HepG2 (cell line): ENCODE results near the gene COASY. TPM values are rescaled to one million over a fixed set of nuclear protein-coding genes. Genes with fewer than 3 reads are reported as not detected.

Experiments used
- ESRRA ChIP-seq: sonication (generic); formaldehyde crosslinking; IDR thresholded peaks from 2 replicates; pipeline ENCODE4 v1.5.1; 2020; ENCODE audit warnings: mild to moderate bottlenecking, low read depth, missing genetic modification reagents
- FOXM1 ChIP-seq: sonication (generic); formaldehyde crosslinking; IDR thresholded peaks from 2 replicates; pipeline ENCODE4 v1.5.0; 2020; ENCODE audit warnings: missing genetic modification reagents
- IKZF4 ChIP-seq: sonication (generic); formaldehyde crosslinking; IDR thresholded peaks from 2 replicates; pipeline ENCODE4 v1.5.1; 2020; ENCODE audit warnings: borderline replicate concordance, mild to moderate bottlenecking, low read depth, missing genetic modification reagents; ENCODE audit errors: not compliant biosample characterization
- KLF6 ChIP-seq: IDR thresholded peaks from 2 replicates; pipeline ENCODE4 v1.8.0; 2016; ENCODE audit warnings: missing biosample characterization, missing genetic modification reagents
- SP4 ChIP-seq: sonication (generic); formaldehyde crosslinking; IDR thresholded peaks from 2 replicates; pipeline ENCODE4 v1.8.1; 2023; ENCODE audit warnings: mild to moderate bottlenecking, missing genetic modification reagents
- ZNF44 ChIP-seq: sonication (generic); formaldehyde crosslinking; IDR thresholded peaks from 2 replicates; pipeline ENCODE4 v1.5.1; 2020; ENCODE audit warnings: mild to moderate bottlenecking, missing genetic modification reagents
- ZNF772 ChIP-seq: sonication (generic); formaldehyde crosslinking; IDR thresholded peaks from 2 replicates; pipeline ENCODE4 v1.5.0; 2020; ENCODE audit warnings: mild to moderate bottlenecking, missing genetic modification reagents
- ZNF776 ChIP-seq: sonication (generic); formaldehyde crosslinking; IDR thresholded peaks from 2 replicates; pipeline ENCODE4 v1.4.0; 2020; ENCODE audit warnings: mild to moderate bottlenecking, missing genetic modification reagents
- ZZZ3 ChIP-seq: sonication (generic); formaldehyde crosslinking; IDR thresholded peaks from 2 replicates; pipeline ENCODE4 v1.4.0; 2020; ENCODE audit warnings: missing genetic modification reagents, mild to moderate bottlenecking, borderline replicate concordance
- polyA plus RNA-seq, 8 experiments: library from polyadenylated mRNA; depleted of rRNA in 3 of 8; stranded (reverse) in 7 of 8; unstranded in 1 of 8; fragments of >200 nt; fragmentation: Illumina TruSeq in 4 of 8; extraction: Trizol in 4 of 8; gene quantifications; 2 replicates each; pipeline versions ENCODE4 v1.2.1 to v1.2.3, GENCODE V29; 2011 to 2016; ENCODE audit warnings: low read depth in 4 of 8, missing spikeins in 1 of 8, mixed read lengths in 1 of 8; ENCODE audit not compliant: insufficient read depth in 1 of 8
- total RNA-seq, 5 experiments: library from RNA; depleted of rRNA; stranded (reverse); fragments of >200 nt; fragmentation: Illumina TruSeq; extraction: Trizol; gene quantifications; 2 replicates each; pipeline ENCODE4 v1.2.3, GENCODE V29; 2016; ENCODE audit warnings: low read depth in 1 of 5
- TF ChIP-seq, protein P1 (sequence below): sonication (generic); formaldehyde crosslinking; IDR thresholded peaks from 2 replicates; pipeline ENCODE4 v1.9.0; 2021; ENCODE audit warnings: missing genetic modification reagents, mild to moderate bottlenecking, borderline replicate concordance
- TF ChIP-seq, protein P2 (sequence below): sonication (generic); formaldehyde crosslinking; IDR thresholded peaks from 2 replicates; pipeline ENCODE4 v1.4.0; 2020; ENCODE audit warnings: missing genetic modification reagents
- TF ChIP-seq, protein P3 (sequence below): IDR thresholded peaks from 2 replicates; pipeline ENCODE4 v1.6.1; 2016; ENCODE audit warnings: mild to moderate bottlenecking, missing biosample characterization, missing genetic modification reagents
- TF ChIP-seq, protein P4 (sequence below): sonication (generic); formaldehyde crosslinking; IDR thresholded peaks from 2 replicates; pipeline ENCODE4 v1.5.0; 2020; ENCODE audit warnings: mild to moderate bottlenecking, missing genetic modification reagents, borderline replicate concordance
- TF ChIP-seq, protein P5 (sequence below): sonication (generic); formaldehyde crosslinking; IDR thresholded peaks from 2 replicates; pipeline ENCODE4 v1.8.0; 2022; ENCODE audit warnings: mild to moderate bottlenecking, missing genetic modification reagents; ENCODE audit not compliant: insufficient replicate concordance

COASY gene
- total and polyA plus RNA-seq, 2 of the 13 experiments (the other 11 are each of a cell fraction or from before 2014, with no cell fraction given) = 90.7 to 125 TPM

DNA sequence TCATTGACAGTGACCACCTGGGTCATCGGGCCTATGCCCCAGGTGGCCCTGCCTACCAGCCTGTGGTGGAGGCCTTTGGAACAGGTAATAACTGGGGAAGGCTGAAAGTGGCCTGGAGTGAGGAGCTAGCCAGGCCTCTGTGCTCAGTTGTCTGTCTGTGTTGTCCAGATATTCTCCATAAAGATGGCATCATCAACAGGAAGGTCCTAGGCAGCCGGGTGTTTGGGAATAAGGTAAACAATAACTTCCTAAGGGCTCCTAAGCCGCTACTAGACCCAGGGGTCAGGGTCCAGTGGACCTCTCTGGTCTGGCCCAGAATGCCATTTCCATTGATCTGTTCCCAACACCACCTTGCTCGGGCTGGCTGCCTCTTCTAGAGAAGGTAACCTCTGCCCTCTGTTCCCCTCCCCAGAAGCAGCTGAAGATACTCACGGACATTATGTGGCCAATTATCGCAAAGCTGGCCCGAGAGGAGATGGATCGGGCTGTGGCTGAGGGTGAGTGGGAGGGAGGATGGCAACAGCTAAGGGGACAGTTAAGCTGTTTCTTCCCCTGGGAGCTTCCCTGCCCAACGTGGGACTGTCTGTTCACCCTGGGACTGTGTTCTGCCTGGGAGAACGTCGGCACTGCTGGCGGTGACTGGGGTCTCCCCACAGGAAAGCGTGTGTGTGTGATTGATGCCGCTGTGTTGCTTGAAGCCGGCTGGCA is 3.0 kb downstream of the COASY start (continued):
- TF ChIP-seq, protein P1, sequence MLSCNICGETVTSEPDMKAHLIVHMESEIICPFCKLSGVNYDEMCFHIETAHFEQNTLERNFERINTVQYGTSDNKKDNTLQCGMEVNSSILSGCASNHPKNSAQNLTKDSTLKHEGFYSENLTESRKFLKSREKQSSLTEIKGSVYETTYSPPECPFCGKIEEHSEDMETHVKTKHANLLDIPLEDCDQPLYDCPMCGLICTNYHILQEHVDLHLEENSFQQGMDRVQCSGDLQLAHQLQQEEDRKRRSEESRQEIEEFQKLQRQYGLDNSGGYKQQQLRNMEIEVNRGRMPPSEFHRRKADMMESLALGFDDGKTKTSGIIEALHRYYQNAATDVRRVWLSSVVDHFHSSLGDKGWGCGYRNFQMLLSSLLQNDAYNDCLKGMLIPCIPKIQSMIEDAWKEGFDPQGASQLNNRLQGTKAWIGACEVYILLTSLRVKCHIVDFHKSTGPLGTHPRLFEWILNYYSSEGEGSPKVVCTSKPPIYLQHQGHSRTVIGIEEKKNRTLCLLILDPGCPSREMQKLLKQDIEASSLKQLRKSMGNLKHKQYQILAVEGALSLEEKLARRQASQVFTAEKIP (CRISPR knock-in tag) = no peak
- TF ChIP-seq SP4 (CRISPR knock-in tag) (no peak), FOXM1 (no peak), ESRRA (CRISPR knock-in tag) (no peak; the same call in 1 of the 2 replicates), ZNF776 (CRISPR knock-in tag) (no peak), ZNF772 (peak; percentile 23; the same call in 1 of the 2 replicates), ZNF44 (CRISPR knock-in tag) (no peak), ZZZ3 (CRISPR knock-in tag) (no peak), KLF6 (no peak), IKZF4 (CRISPR knock-in tag) (no peak)
- TF ChIP-seq, protein P2, sequence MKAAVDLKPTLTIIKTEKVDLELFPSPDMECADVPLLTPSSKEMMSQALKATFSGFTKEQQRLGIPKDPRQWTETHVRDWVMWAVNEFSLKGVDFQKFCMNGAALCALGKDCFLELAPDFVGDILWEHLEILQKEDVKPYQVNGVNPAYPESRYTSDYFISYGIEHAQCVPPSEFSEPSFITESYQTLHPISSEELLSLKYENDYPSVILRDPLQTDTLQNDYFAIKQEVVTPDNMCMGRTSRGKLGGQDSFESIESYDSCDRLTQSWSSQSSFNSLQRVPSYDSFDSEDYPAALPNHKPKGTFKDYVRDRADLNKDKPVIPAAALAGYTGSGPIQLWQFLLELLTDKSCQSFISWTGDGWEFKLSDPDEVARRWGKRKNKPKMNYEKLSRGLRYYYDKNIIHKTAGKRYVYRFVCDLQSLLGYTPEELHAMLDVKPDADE (CRISPR knock-in tag) = no peak
- TF ChIP-seq, protein P3, sequence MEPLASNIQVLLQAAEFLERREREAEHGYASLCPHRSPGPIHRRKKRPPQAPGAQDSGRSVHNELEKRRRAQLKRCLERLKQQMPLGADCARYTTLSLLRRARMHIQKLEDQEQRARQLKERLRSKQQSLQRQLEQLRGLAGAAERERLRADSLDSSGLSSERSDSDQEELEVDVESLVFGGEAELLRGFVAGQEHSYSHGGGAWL (CRISPR knock-in tag) = no peak
- TF ChIP-seq, protein P4, sequence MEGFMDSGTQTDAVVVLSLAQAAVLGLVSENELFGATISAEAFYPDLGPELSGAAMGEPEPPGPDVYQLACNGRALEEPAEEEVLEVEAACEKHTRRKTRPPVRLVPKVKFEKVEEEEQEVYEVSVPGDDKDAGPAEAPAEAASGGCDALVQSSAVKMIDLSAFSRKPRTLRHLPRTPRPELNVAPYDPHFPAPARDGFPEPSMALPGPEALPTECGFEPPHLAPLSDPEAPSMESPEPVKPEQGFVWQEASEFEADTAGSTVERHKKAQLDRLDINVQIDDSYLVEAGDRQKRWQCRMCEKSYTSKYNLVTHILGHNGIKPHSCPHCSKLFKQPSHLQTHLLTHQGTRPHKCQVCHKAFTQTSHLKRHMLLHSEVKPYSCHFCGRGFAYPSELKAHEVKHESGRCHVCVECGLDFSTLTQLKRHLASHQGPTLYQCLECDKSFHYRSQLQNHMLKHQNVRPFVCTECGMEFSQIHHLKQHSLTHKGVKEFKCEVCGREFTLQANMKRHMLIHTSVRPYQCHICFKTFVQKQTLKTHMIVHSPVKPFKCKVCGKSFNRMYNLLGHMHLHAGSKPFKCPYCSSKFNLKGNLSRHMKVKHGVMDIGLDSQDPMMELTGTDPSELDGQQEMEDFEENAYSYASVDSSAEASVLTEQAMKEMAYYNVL = peak; percentile 53; the same call in 1 of the 2 replicates
- TF ChIP-seq, protein P5, sequence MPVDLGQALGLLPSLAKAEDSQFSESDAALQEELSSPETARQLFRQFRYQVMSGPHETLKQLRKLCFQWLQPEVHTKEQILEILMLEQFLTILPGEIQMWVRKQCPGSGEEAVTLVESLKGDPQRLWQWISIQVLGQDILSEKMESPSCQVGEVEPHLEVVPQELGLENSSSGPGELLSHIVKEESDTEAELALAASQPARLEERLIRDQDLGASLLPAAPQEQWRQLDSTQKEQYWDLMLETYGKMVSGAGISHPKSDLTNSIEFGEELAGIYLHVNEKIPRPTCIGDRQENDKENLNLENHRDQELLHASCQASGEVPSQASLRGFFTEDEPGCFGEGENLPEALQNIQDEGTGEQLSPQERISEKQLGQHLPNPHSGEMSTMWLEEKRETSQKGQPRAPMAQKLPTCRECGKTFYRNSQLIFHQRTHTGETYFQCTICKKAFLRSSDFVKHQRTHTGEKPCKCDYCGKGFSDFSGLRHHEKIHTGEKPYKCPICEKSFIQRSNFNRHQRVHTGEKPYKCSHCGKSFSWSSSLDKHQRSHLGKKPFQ (CRISPR knock-in tag) = no peak
